HepG2 (cell line): Measurements from ENCODE around the gene FBF1. TPM values are rescaled to one million over a fixed set of nuclear protein-coding genes. Genes with fewer than 3 reads are reported as not detected.

Experiments
- ARHGAP35 ChIP-seq: sonication (generic); formaldehyde crosslinking; IDR thresholded peaks from 2 replicates; pipeline ENCODE4 v1.9.0; 2022; ENCODE audit warnings: mild to moderate bottlenecking, inconsistent platforms, moderate library complexity, missing genetic modification reagents, borderline replicate concordance
- ARNTL ChIP-seq: sonication (generic); formaldehyde crosslinking; IDR thresholded peaks from 2 replicates; pipeline ENCODE4 v1.4.0; 2020; ENCODE audit warnings: mild to moderate bottlenecking, missing genetic modification reagents
- DNMT3B ChIP-seq: conservative IDR thresholded peaks from 2 replicates; pipeline ENCODE4 v1.6.1; 2016; ENCODE audit warnings: missing biosample characterization, control low read depth
- KAT2B ChIP-seq: fragments of 150-350 bp; IDR thresholded peaks from 2 replicates; pipeline ENCODE4 v1.6.1; 2014; ENCODE audit warnings: low read depth, low read length, borderline replicate concordance
- MIER2 ChIP-seq: IDR thresholded peaks from 2 replicates; pipeline ENCODE4 v1.6.1; 2016; ENCODE audit warnings: missing biosample characterization, missing genetic modification reagents
- NR2F6 ChIP-seq, 2 experiments: IDR thresholded peaks; 2 replicates each; pipeline ENCODE4 v1.6.1; 2016; ENCODE audit warnings: antibody characterized with exemption in 1 of 2, mild to moderate bottlenecking in 1 of 2
- PHB2 ChIP-seq: fragments of 450-650 bp; IDR thresholded peaks from 2 replicates; pipeline ENCODE4 v1.6.1; 2018; ENCODE audit not compliant: partially characterized antibody
- POLR2AphosphoS5 ChIP-seq: IDR thresholded peaks from 2 replicates; pipeline ENCODE4 v1.6.1; 2012; ENCODE audit warnings: low read depth, low read length
- RCOR2 ChIP-seq: IDR thresholded peaks from 2 replicates; pipeline ENCODE4 v1.6.1; 2016; ENCODE audit warnings: missing biosample characterization, missing genetic modification reagents
- SMYD3 ChIP-seq: sonication (generic); formaldehyde crosslinking; IDR thresholded peaks from 2 replicates; pipeline ENCODE4 v1.8.1; 2023; ENCODE audit warnings: mild to moderate bottlenecking, missing genetic modification reagents
- TCF7 ChIP-seq: sonication (generic); IDR thresholded peaks from 2 replicates; pipeline ENCODE4 v1.6.1; 2016; ENCODE audit warnings: antibody characterized with exemption, low read depth
- ZBTB25 ChIP-seq: IDR thresholded peaks from 2 replicates; pipeline ENCODE4 v1.6.1; 2018; ENCODE audit warnings: missing genetic modification reagents
- ZNF101 ChIP-seq: sonication (generic); formaldehyde crosslinking; IDR thresholded peaks from 2 replicates; pipeline ENCODE4 v1.4.0; 2020; ENCODE audit warnings: mild to moderate bottlenecking, low read depth, missing genetic modification reagents, borderline replicate concordance
- ZNF180 ChIP-seq: sonication (generic); formaldehyde crosslinking; IDR thresholded peaks from 2 replicates; pipeline ENCODE4 v1.4.0; 2020; ENCODE audit warnings: low read depth, missing genetic modification reagents, borderline replicate concordance
- ZNF605 ChIP-seq: sonication (generic); formaldehyde crosslinking; IDR thresholded peaks from 2 replicates; pipeline ENCODE4 v1.8.0; 2022; ENCODE audit warnings: mild to moderate bottlenecking, missing genetic modification reagents
- ZNF616 ChIP-seq: sonication (generic); formaldehyde crosslinking; IDR thresholded peaks from 2 replicates; pipeline ENCODE4 v1.5.0; 2020; ENCODE audit warnings: low read depth, mild to moderate bottlenecking, missing genetic modification reagents
- ZNF761 ChIP-seq: sonication (generic); formaldehyde crosslinking; conservative IDR thresholded peaks from 2 replicates; pipeline ENCODE4 v1.4.0; 2020; ENCODE audit warnings: mild to moderate bottlenecking, missing genetic modification reagents
- polyA plus RNA-seq, 8 experiments: library from polyadenylated mRNA; depleted of rRNA in 3 of 8; stranded (reverse) in 7 of 8; unstranded in 1 of 8; fragments of >200 nt; fragmentation: Illumina TruSeq in 4 of 8; extraction: Trizol in 4 of 8; gene quantifications; 2 replicates each; pipeline versions ENCODE4 v1.2.1 to v1.2.3, GENCODE V29; 2011 to 2016; ENCODE audit warnings: low read depth in 4 of 8, missing spikeins in 1 of 8, mixed read lengths in 1 of 8; ENCODE audit not compliant: insufficient read depth in 1 of 8
- total RNA-seq, 5 experiments: library from RNA; depleted of rRNA; stranded (reverse); fragments of >200 nt; fragmentation: Illumina TruSeq; extraction: Trizol; gene quantifications; 2 replicates each; pipeline ENCODE4 v1.2.3, GENCODE V29; 2016; ENCODE audit warnings: low read depth in 1 of 5
- TF ChIP-seq, protein P1 (sequence below): sonication (generic); formaldehyde crosslinking; IDR thresholded peaks from 2 replicates; pipeline ENCODE4 v1.8.0; 2023; ENCODE audit warnings: mild to moderate bottlenecking, missing genetic modification reagents
- TF ChIP-seq, protein P2 (sequence below): sonication (generic); formaldehyde crosslinking; conservative IDR thresholded peaks from 2 replicates; pipeline ENCODE4 v1.4.0; 2020; ENCODE audit warnings: missing genetic modification reagents
- TF ChIP-seq, protein P3 (sequence below): sonication (generic); formaldehyde crosslinking; IDR thresholded peaks from 2 replicates; pipeline ENCODE4 v1.5.0; 2020; ENCODE audit warnings: mild to moderate bottlenecking, missing genetic modification reagents, borderline replicate concordance
- TF ChIP-seq, protein P4 (sequence below): sonication (generic); formaldehyde crosslinking; IDR thresholded peaks from 2 replicates; pipeline ENCODE4 v1.8.0; 2022; ENCODE audit warnings: missing genetic modification reagents, mild to moderate bottlenecking, inconsistent platforms, borderline replicate concordance

Gene FBF1
- total and polyA plus RNA-seq, 2 of the 13 experiments (the other 11 are each of a cell fraction or from before 2014, with no cell fraction given): 2.4 to 8.1 TPM

GRCh38 chr17:75940727-75941441 lies at the start of gene FBF1 (continued):
- TF ChIP-seq, protein P1, sequence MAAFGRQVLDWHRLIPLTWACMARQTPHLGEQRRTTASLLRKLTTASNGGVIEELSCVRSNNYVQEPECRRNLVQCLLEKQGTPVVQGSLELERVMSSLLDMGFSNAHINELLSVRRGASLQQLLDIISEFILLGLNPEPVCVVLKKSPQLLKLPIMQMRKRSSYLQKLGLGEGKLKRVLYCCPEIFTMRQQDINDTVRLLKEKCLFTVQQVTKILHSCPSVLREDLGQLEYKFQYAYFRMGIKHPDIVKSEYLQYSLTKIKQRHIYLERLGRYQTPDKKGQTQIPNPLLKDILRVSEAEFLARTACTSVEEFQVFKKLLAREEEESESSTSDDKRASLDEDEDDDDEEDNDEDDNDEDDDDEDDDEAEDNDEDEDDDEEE: peak; percentile 89
- peak; percentile 57; the same call in 1 of the 2 replicates for TF ChIP-seq MIER2 (CRISPR knock-in tag)
- TF ChIP-seq, protein P2, sequence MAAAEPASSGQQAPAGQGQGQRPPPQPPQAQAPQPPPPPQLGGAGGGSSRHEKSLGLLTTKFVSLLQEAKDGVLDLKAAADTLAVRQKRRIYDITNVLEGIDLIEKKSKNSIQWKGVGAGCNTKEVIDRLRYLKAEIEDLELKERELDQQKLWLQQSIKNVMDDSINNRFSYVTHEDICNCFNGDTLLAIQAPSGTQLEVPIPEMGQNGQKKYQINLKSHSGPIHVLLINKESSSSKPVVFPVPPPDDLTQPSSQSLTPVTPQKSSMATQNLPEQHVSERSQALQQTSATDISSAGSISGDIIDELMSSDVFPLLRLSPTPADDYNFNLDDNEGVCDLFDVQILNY: peak; percentile 86
- TF ChIP-seq, protein P3, sequence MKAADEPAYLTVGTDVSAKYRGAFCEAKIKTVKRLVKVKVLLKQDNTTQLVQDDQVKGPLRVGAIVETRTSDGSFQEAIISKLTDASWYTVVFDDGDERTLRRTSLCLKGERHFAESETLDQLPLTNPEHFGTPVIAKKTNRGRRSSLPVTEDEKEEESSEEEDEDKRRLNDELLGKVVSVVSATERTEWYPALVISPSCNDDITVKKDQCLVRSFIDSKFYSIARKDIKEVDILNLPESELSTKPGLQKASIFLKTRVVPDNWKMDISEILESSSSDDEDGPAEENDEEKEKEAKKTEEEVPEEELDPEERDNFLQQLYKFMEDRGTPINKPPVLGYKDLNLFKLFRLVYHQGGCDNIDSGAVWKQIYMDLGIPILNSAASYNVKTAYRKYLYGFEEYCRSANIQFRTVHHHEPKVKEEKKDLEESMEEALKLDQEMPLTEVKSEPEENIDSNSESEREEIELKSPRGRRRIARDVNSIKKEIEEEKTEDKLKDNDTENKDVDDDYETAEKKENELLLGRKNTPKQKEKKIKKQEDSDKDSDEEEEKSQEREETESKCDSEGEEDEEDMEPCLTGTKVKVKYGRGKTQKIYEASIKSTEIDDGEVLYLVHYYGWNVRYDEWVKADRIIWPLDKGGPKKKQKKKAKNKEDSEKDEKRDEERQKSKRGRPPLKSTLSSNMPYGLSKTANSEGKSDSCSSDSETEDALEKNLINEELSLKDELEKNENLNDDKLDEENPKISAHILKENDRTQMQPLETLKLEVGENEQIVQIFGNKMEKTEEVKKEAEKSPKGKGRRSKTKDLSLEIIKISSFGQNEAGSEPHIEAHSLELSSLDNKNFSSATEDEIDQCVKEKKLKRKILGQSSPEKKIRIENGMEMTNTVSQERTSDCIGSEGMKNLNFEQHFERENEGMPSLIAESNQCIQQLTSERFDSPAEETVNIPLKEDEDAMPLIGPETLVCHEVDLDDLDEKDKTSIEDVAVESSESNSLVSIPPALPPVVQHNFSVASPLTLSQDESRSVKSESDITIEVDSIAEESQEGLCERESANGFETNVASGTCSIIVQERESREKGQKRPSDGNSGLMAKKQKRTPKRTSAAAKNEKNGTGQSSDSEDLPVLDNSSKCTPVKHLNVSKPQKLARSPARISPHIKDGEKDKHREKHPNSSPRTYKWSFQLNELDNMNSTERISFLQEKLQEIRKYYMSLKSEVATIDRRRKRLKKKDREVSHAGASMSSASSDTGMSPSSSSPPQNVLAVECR (CRISPR knock-in tag): peak; percentile 99
- peak; percentile 91; the same call in 1 of the 2 replicates for TF ChIP-seq SMYD3 (CRISPR knock-in tag)
- peak; percentile 97 for TF ChIP-seq ZNF605 (CRISPR knock-in tag)
- TF ChIP-seq TCF7: peak; percentile 48; the same call in 1 of the 2 replicates
- peak; percentile 97 for TF ChIP-seq ARHGAP35
- TF ChIP-seq ZNF761: peak; percentile 70; the same call in 1 of the 2 replicates
- no peak for TF ChIP-seq DNMT3B (CRISPR knock-in tag)
- peak; percentile 75 for TF ChIP-seq POLR2AphosphoS5
- TF ChIP-seq, protein P4, sequence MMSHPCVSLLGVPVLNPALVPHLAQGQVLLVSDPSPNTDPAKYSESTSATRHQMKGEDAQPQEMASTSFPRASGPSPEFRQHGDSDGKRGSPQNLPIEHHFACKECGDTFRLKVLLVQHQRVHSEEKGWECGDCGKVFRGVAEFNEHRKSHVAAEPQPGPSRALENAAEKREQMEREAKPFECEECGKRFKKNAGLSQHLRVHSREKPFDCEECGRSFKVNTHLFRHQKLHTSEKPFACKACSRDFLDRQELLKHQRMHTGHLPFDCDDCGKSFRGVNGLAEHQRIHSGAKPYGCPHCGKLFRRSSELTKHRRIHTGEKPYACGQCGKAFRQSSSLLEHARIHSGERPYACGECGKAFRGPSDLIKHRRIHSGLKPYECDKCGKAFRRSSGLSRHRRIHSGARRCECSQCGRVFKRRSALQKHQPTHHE: peak; percentile 94; the same call in 1 of the 2 replicates
- peak; percentile 95 for TF ChIP-seq ARNTL (CRISPR knock-in tag)
- no peak for TF ChIP-seq NR2F6 (IDR thresholded peaks at IDR 0.05)
- TF ChIP-seq NR2F6 (CRISPR knock-in tag; IDR thresholded peaks at IDR 0.05): peak; percentile 54; the same call in 1 of the 2 replicates
- 0 out of 2 replicates have a peak, but pooled peaks have one; percentile 32 for TF ChIP-seq ZNF101
- TF ChIP-seq PHB2: no peak
- TF ChIP-seq KAT2B: no peak
- no peak for TF ChIP-seq ZNF616 (CRISPR knock-in tag)
- TF ChIP-seq RCOR2 (CRISPR knock-in tag): peak; percentile 47; the same call in 1 of the 2 replicates
- TF ChIP-seq ZNF180 (CRISPR knock-in tag): no peak
- peak; percentile 91 for TF ChIP-seq ZBTB25
